Measurements from ENCODE around the gene MPND. TPM values are rescaled to one million over a fixed set of nuclear protein-coding genes. Genes with fewer than 3 reads are reported as not detected.

Gene MPND
- total RNA-seq, 1 donor from 2014 or later = 10.7 TPM

DNA sequence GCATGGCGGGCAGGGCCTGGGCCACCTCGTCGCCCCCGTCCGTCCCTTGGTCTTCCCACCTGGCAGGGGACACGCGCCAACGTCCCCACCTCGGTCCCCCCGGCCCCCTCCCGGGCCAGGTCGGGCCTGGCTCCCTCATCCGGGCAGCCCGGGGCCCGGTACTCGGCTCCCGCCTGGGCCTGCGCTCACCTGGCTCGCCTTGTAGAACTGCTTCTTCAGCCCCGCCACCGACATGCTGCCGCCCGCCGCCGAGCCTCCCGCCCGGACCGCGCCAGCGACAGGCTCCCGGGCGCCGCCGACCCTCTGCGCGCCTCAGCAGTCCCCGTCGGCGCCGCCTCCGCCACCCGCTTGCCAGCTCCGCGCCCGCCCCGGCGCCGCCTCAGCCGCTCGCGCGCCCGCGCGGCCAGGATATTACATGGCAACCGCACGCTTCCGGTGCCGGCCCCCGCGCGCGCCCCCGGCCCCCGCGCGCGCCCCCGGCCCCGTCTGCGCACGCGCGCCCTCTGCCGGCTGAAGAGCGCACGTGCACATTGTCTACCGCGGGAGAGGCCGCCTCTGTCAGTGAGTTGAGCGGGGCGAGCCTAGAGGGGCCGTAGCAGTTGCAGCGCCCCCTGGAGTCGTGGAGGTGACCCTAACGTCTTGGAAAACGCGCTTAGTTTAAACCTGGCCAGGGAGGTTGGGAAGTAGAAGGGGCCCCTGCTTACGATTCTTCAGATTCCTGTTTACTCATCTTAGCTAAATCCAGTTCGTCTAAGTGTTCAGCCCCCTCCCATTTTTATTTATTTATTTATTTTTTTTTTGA lies 57.0 kb downstream of the MPND start, which contains the start of gene SH3GL1:
TSS of gene SH3GL1 (minus strand) at position 413 of the 802 bp plus-strand sequence. CDS start at position 234, 179 bp downstream.
- peak; percentile 76 for DNase-seq (ENCODE audit: low read depth, low spot score)

- DNase-seq (ENCODE audit: low read depth, low spot score) = no peak
These were observed 58.4 kb downstream of the MPND start for GRCh38 chr19:4401769-4402170.

GRCh38 chr19:4402171-4403004 lies 59.0 kb downstream of the MPND start, which contains the start of gene CHAF1A:
TSS of gene CHAF1A (plus strand) at chr19:4402640. CDS start at chr19:4402763, 123 bp downstream.
- peak; percentile 100 for DNase-seq (ENCODE audit: low read depth, low spot score)

DNA sequence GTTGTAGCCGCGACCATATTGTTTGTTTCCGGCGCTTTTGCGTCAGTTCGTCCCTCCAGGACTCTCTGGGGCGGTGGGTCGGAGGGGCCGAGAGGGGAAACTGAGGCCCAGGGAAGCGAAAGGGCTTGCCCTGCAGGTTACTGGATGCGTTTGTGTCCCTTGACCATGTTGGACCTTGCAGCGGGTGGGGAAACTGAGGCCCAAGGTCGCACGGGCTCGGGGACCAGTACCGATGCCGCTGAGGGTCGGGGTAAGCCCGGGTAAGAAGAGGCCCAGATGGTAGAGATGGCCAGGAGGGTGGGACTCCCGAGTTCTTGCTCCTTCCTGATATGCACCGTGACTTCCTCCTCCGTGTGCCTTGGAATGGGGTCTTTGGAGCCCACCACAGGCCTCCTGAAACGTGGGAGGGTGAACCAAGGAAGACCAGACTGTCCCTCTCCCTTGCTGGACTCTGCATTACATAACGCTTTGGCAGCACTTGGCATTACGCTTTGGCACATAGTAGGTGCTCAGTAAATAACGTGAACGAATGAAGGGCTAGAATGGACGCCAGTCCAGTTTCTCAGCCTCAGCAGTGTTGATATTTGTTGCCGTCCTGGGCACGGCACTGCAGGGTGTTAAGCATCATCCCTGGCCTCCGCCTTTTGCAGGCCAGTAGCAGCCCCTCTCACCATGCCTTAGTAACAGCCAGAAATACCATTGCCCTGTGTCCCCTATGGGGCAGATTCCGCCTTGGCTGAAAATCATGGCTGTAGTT lies 59.8 kb downstream of the MPND start:
- DNase-seq (ENCODE audit: low read depth, low spot score) = no peak

DNA sequence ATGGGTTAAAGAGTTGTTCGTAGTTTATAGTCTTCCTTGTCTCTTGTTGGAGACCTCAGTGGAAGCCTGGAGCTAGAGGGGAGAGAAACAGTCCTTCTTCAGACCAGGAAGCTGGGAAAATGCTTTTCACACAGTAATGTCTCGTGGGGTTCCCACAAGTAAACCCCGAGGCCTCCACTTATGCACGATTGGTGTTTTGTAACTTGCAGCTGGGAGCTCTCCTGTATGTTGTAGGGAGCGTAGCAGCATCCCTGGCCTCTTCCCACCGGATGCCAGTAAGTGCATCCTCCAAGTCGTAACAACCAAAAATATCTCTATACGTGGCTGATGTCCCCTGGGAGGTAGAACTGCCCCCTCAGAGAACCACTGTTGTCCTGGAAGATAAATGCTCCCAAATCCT lies 62.6 kb downstream of the MPND start:
- DNase-seq (ENCODE audit: low read depth, low spot score) = no peak

GRCh38 chr19:4406626-4407025 lies 63.3 kb downstream of the MPND start:
- no peak for DNase-seq (ENCODE audit: low read depth, low spot score)

DNA sequence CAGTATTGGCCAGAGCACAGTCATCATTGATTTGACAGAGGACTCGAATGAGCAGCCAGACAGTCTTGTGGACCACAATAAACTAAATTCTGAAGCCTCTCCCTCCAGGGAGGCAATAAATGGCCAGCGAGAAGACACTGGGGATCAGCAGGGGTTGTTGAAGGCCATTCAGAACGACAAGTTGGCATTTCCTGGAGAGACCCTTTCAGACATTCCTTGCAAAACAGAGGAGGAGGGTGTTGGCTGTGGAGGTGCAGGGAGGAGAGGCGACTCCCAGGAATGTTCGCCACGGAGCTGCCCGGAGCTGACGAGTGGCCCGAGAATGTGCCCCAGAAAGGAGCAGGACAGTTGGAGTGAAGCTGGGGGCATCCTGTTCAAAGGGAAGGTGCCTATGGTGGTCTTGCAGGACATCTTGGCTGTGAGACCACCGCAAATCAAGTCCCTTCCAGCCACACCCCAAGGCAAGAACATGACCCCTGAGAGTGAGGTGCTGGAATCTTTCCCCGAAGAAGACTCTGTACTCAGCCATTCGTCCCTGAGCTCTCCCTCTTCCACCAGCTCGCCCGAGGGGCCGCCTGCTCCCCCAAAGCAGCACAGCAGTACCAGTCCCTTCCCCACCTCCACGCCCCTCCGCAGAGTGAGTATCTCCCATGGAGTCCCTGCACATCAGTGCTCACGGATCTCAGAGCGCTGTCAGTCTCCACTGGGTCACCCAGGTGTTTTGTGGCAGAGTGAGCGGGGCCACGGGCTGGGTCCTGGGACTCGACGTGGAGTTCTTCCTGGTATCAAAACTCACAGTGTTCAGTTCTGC lies 66.0 kb downstream of the MPND start:
- no peak for DNase-seq (ENCODE audit: low read depth, low spot score)

Other genes with a start within 250 kb of the MPND start
- gene MAP2K2, start 219.4 kb upstream of the MPND start, total RNA-seq = 191 and 203 TPM in 2 replicates
- gene CREB3L3, start 189.9 kb upstream of the MPND start, total RNA-seq = not detected in 2 replicates
- 11.4 and 14.2 TPM in 2 replicates for gene SIRT6, start 161.0 kb upstream of the MPND start, total RNA-seq
- gene ANKRD24, start 160.9 kb upstream of the MPND start, total RNA-seq = 0.07 and 0.28 TPM in 2 replicates
- 0.28 and 0.40 TPM in 2 replicates for gene EBI3, start 114.0 kb upstream of the MPND start, total RNA-seq
- gene YJU2, start 96.5 kb upstream of the MPND start, total RNA-seq = 20.4 and 20.8 TPM in 2 replicates
- not detected in 2 replicates for gene SHD, start 64.3 kb upstream of the MPND start, total RNA-seq
- gene TMIGD2, start 41.2 kb upstream of the MPND start, total RNA-seq = not detected in 2 replicates
- 23.6 and 27.8 TPM in 2 replicates for gene FSD1, start 39.0 kb upstream of the MPND start, total RNA-seq
- 8.1 and 10.3 TPM in 2 replicates for gene STAP2, start 4.7 kb upstream of the MPND start, total RNA-seq
- 46.9 and 48.3 TPM in 2 replicates for gene SH3GL1, start 57.0 kb downstream of the MPND start, total RNA-seq
- 23.1 and 29.8 TPM in 2 replicates for gene CHAF1A, start 59.1 kb downstream of the MPND start, total RNA-seq
- 82.9 and 114 TPM in 2 replicates for gene UBXN6, start 114.2 kb downstream of the MPND start, total RNA-seq
- 65.0 and 66.3 TPM in 2 replicates for gene HDGFL2, start 128.7 kb downstream of the MPND start, total RNA-seq
- under 0.01 TPM in 1 of 2 replicates, not detected in the other for gene PLIN4, start 174.9 kb downstream of the MPND start, total RNA-seq
- gene PLIN5, start 191.7 kb downstream of the MPND start, total RNA-seq = 0.20 and 0.32 TPM in 2 replicates
- gene LRG1, start 196.5 kb downstream of the MPND start, total RNA-seq = 0.13 and 0.32 TPM in 2 replicates
- gene SEMA6B, start 216.1 kb downstream of the MPND start, total RNA-seq = 92.9 and 107 TPM in 2 replicates

All from pulmonary artery endothelial cell (primary cell).